Nephron progenitor cell (in vitro differentiated cells): Measurements from ENCODE around the gene BIRC5.

Source experiments
- DNase-seq: peaks from one replicate; pipeline ENCODE4 v3.0.0; 2021
- H3K27ac Mint-ChIP-seq: 2 replicates; pipeline ENCODE4 v1.8.0; 2021; ENCODE audit warnings: mild to moderate bottlenecking, moderate library complexity, mixed read lengths
- H3K27me3 Mint-ChIP-seq: 2 replicates; pipeline ENCODE4 v1.8.0; 2021; ENCODE audit warnings: mild to moderate bottlenecking, low read depth, mixed read lengths; ENCODE audit not compliant: poor library complexity
- H3K36me3 Mint-ChIP-seq: 2 replicates; pipeline ENCODE4 v1.8.0; 2021; ENCODE audit warnings: low read depth, mixed read lengths
- H3K4me1 Mint-ChIP-seq: 2 replicates; pipeline ENCODE4 v1.8.0; 2021; ENCODE audit warnings: mixed read lengths
- H3K4me3 Mint-ChIP-seq: 2 replicates; pipeline ENCODE4 v1.8.0; 2021; ENCODE audit warnings: mild to moderate bottlenecking, moderate library complexity, mixed read lengths
- H3K9me3 Mint-ChIP-seq: 2 replicates; pipeline ENCODE4 v1.8.0; 2021; ENCODE audit warnings: mild to moderate bottlenecking, moderate library complexity, mixed read lengths
- CTCF ChIP-seq: fragments of 200-600 bp; sonication (generic); IDR thresholded peaks from 2 replicates; pipeline ENCODE4 v1.5.0; 2021; ENCODE audit warnings: antibody characterized with exemption

The BIRC5 gene

DNA sequence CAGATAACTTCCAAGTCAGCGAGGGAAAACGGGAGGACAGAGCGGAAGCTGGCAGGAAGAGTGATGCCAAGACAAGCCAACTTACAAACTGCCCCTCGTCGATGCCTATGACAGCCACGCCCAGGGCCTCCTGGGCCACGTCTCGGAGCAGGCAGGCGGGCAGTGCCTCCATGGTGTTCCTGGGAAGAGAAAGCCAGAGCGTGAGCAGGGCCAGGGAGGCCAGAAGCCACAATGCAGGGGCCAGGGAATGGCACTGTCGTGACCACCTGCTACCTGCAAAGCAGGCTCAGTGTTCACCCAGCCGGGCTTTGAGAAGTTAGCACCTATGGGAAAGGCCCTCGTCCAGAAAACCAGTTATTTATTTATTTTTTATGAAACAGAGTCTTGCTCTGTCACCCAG, 31.5 kb upstream of the BIRC5 start:
- Mint-ChIP-seq H3K9me3 (no peaks in the 10 kb centered on the region), H3K36me3 (peaks cover 56% of the 10 kb centered on the region), H3K4me1 (peaks cover 36% of the 10 kb centered on the region), H3K27ac (no peak overlapping the region), H3K27me3 (peaks cover 3% of the 10 kb centered on the region), H3K4me3 (no peak overlapping the region)
- TF ChIP-seq CTCF: no peak
- DNase-seq: no peak

- H3K27me3 Mint-ChIP-seq: peaks cover 3% of the 10 kb centered on the region
- no peak for DNase-seq
- no peak for TF ChIP-seq CTCF
- no peaks in the 10 kb centered on the region for H3K9me3 Mint-ChIP-seq
- H3K4me3 Mint-ChIP-seq: peak overlapping the region; percentile 66
- no peak overlapping the region for H3K27ac Mint-ChIP-seq
- H3K36me3 Mint-ChIP-seq: peaks cover 49% of the 10 kb centered on the region
- peaks cover 43% of the 10 kb centered on the region for H3K4me1 Mint-ChIP-seq
Observed at GRCh38 chr17:78183916-78184315, 30.1 kb upstream of the BIRC5 start.

GRCh38 chr17:78184351-78184750, 29.7 kb upstream of the BIRC5 start:
- Mint-ChIP-seq H3K27ac (peak overlapping the region; percentile 84), H3K9me3 (no peaks in the 10 kb centered on the region), H3K36me3 (peaks cover 45% of the 10 kb centered on the region), H3K27me3 (peaks cover 3% of the 10 kb centered on the region), H3K4me1 (peaks cover 43% of the 10 kb centered on the region), H3K4me3 (peak overlapping the region; percentile 66)
- no peak for TF ChIP-seq CTCF
- no peak for DNase-seq

DNA sequence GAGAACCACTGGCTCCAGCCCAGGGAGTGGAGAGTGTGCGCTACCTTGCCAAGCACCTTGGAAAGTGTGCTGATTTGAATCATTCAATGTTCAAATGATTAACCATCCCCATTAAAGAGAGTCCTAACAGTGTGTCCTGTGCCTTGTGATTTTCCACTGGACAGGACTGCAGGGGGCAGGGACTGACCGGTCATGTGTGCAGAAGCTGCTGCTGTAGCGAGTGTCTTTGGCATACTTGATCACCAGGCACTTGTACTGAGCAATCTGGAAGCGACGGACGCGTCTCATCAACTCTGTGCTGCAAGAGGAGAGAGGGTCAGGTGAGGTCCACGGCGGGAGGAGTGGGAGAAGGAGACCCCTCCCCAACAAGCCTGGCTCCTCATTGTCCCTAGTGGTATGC, 29.2 kb upstream of the BIRC5 start:
- Mint-ChIP-seq H3K4me3 (peak overlapping the region; percentile 81), H3K4me1 (peaks cover 44% of the 10 kb centered on the region), H3K27me3 (peaks cover 3% of the 10 kb centered on the region), H3K36me3 (peaks cover 40% of the 10 kb centered on the region), H3K27ac (peak overlapping the region; percentile 82), H3K9me3 (no peaks in the 10 kb centered on the region)
- no peak for TF ChIP-seq CTCF
- DNase-seq: peak; percentile 30

DNA sequence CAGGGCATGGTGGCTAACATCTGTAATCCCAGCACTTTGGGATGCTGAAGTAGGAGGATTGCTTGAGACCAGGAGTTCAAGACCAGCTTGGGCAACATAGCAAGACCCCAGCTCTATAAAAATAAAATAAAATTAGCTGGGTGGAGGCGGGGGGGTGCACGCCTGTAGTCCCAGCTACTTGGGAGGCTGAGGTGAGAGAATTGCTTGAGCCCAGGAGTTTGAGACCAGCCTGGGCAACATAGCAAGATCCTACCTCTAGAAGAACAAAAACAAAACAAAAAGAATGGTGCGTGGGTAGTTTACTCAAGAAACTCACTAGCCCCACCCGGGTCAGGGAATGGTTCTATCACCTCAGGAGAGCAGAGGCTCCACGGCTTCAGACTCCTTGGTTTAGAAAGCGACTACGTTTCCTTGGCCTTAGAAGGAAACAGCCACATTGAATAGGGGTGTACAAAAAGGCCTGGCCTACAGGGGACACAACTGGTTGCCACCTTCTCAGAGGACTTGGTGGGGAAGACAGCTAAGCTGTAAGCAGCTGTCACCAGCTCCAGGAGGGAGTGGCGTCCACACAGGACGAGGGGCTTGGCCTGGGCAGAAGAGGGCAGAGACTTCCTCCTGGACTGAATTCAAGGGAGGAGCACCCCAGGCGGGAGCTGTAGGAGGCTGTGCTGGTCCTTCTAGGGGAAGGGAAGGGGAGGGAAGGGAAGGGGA, 27.9 kb upstream of the BIRC5 start:
- Mint-ChIP-seq H3K4me1 (peaks cover 56% of the 10 kb centered on the region), H3K36me3 (peaks cover 43% of the 10 kb centered on the region), H3K9me3 (peaks cover 5% of the 10 kb centered on the region), H3K27me3 (peaks cover 3% of the 10 kb centered on the region), H3K27ac (no peak overlapping the region), H3K4me3 (peak overlapping the region; percentile 81)
- no peak for TF ChIP-seq CTCF
- DNase-seq: no peak
